Common myeloid progenitor, CD34-positive (primary cell): ENCODE measurements around the gene MSTO1.

Experiments used
- CTCF ChIA-PET: fragments of 350-600 bp; sonication (Branson Sonifier 250); formaldehyde crosslinking; loops from one replicate; lab custom pipeline; 2021; ENCODE audit warnings: antibody characterized with exemption; lab: Charles Lee
- POLR2A ChIA-PET: fragments of 350-600 bp; sonication (Branson Sonifier 250); formaldehyde crosslinking; loops from one replicate; lab custom pipeline; 2021; ENCODE audit warnings: antibody characterized with exemption; lab: Charles Lee
- DNase-seq, 3 donors: peaks; one replicate each; pipeline versions ENCODE4 v3.0.0 to v3.0.0-alpha.2; 2013
- H3K27ac ChIP-seq, 2 experiments: 1 replicate in 1 of 2; 2 replicates in 1 of 2; pipeline ENCODE4 v1.7.0; 2013; ENCODE audit warnings: inconsistent platforms in 2 of 2, low read length in 2 of 2, mild to moderate bottlenecking in 2 of 2, low read depth in 1 of 2, moderate library complexity in 1 of 2; ENCODE audit not compliant: severe bottlenecking in 2 of 2, insufficient read depth in 1 of 2, poor library complexity in 1 of 2
- H3K27me3 ChIP-seq, 5 experiments: replicated peaks in 2 of 5; 1 replicate in 3 of 5; 2 replicates in 2 of 5; pipeline versions ENCODE4 v1.6.1 to v1.7.0; 2013; ENCODE audit warnings: low read length in 4 of 5, mild to moderate bottlenecking in 2 of 5, moderate library complexity in 2 of 5, inconsistent platforms in 1 of 5; ENCODE audit not compliant: insufficient read depth in 5 of 5, control insufficient read depth in 4 of 5
- H3K36me3 ChIP-seq, 4 experiments: 1 replicate in 2 of 4; 2 replicates in 2 of 4; pipeline versions ENCODE4 v1.6.1 to v1.7.0; 2013; ENCODE audit warnings: low read length in 3 of 4, control low read depth in 1 of 4, mild to moderate bottlenecking in 1 of 4; ENCODE audit not compliant: control insufficient read depth in 4 of 4, insufficient read depth in 4 of 4
- H3K4me1 ChIP-seq, 4 experiments: 1 replicate in 3 of 4; 2 replicates in 1 of 4; pipeline versions ENCODE4 v1.6.1 to v1.7.1; 2013; ENCODE audit warnings: low read length in 3 of 4, mild to moderate bottlenecking in 3 of 4, control low read depth in 1 of 4, inconsistent platforms in 1 of 4, moderate library complexity in 1 of 4; ENCODE audit not compliant: control insufficient read depth in 4 of 4, insufficient read depth in 4 of 4; ENCODE audit errors: control extremely low read depth in 1 of 4
- H3K4me3 ChIP-seq, 7 experiments: 1 replicate in 4 of 7; 2 replicates in 3 of 7; pipeline versions ENCODE4 v1.5.1 to v1.7.0; 2013; ENCODE audit warnings: mild to moderate bottlenecking in 7 of 7, low read length in 6 of 7, moderate library complexity in 6 of 7, inconsistent platforms in 2 of 7, low read depth in 2 of 7, control low read depth in 1 of 7; ENCODE audit not compliant: insufficient read depth in 4 of 7, control insufficient read depth in 1 of 7; ENCODE audit errors: extremely low read depth in 1 of 7
- H3K9me3 ChIP-seq, 5 experiments: 1 replicate in 4 of 5; 2 replicates in 1 of 5; pipeline versions ENCODE4 v1.6.1 to v1.7.1; 2013; ENCODE audit warnings: low read length in 4 of 5, mild to moderate bottlenecking in 2 of 5, inconsistent platforms in 1 of 5, low read depth in 1 of 5, moderate library complexity in 1 of 5; ENCODE audit not compliant: control insufficient read depth in 4 of 5, insufficient read depth in 2 of 5; ENCODE audit errors: control extremely low read depth in 1 of 5
- WGBS: methylation state at CpG from one replicate; pipeline ENCODE4 v1.1.5; 2013; ENCODE audit not compliant: insufficient coverage; 5-methylcytosine and 5-hydroxymethylcytosine counted together

MSTO1 gene

GRCh38 chr1:155645034-155645598, 35.1 kb downstream of the MSTO1 start:
- H3K27me3 ChIP-seq: no peaks in the 10 kb centered on the region
- CTCF ChIA-PET: no interaction called here
- DNase-seq: no peak
- peaks cover 0 to 23% (median 10%) of the 10 kb centered on the region in 5 experiments for H3K9me3 ChIP-seq
- H3K27ac ChIP-seq: no peak overlapping the region
- POLR2A ChIA-PET: no interaction called here
- no peaks in the 10 kb centered on the region for H3K36me3 ChIP-seq
- 88% methylated on average over 3 of the region's 4 CpGs for WGBS
- H3K4me1 ChIP-seq: peaks cover 4 to 27% (median 15%) of the 10 kb centered on the region in 4 experiments
- no peak overlapping the region for H3K4me3 ChIP-seq

GRCh38 chr1:155645648-155646047, 35.6 kb downstream of the MSTO1 start:
- Histone ChIP-seq H3K36me3 (no peaks in the 10 kb centered on the region), H3K27ac (peak overlapping the region in 1 of 2 experiments; percentile 50), H3K9me3 (peaks cover 0 to 23% (median 10%) of the 10 kb centered on the region in 5 experiments), H3K27me3 (no peaks in the 10 kb centered on the region), H3K4me1 (peaks cover 4 to 27% (median 15%) of the 10 kb centered on the region in 4 experiments), H3K4me3 (peak overlapping the region in 1 of 7 experiments; percentile 8)
- DNase-seq: no peak
- WGBS: 92% methylated on average over 6 of the region's 6 CpGs
- POLR2A ChIA-PET: interaction anchor here (1.1 kb wide), 1 partner anchor 10 kb away, joined by 3 read pairs; no protein-coding TSS in a partner anchor
- CTCF ChIA-PET: interaction anchor here (1.3 kb wide), 1 partner anchor 8 kb away, joined by 4 read pairs; no protein-coding TSS in a partner anchor

DNA sequence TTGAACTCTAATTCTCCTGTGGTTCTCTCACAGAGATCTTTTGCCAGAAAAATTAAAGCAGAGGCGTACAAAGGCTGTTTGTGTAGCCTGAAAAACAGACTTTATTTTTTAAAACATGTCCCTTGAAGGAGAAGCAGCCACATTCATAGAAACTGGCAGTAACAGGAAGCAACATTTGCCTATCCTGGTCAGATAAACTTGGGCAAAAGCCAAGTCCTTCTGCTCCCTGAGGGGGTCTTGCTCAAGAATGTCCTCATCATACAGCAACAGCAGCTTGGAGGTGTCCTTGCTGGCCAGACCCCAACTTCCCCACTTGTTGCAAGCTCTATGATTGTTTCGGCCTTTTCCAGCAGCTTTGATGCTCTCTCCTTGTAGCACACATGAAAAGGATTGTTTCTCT, 36.3 kb downstream of the MSTO1 start:
- Histone ChIP-seq H3K4me1 (peaks cover 4 to 27% (median 15%) of the 10 kb centered on the region in 4 experiments), H3K27ac (peak overlapping the region in 1 of 2 experiments; percentile 50), H3K36me3 (no peaks in the 10 kb centered on the region), H3K4me3 (peak overlapping the region in 1 of 7 experiments; percentile 5), H3K27me3 (no peaks in the 10 kb centered on the region), H3K9me3 (peaks cover 0 to 22% (median 10%) of the 10 kb centered on the region in 5 experiments)
- ChIA-PET CTCF (interaction anchor here (1.3 to 1.4 kb wide), 2 partner anchors 9 kb away, joined by 4 read pairs; no protein-coding TSS in a partner anchor), POLR2A (interaction anchor here (1.1 kb wide), 1 partner anchor 9 kb away, joined by 3 read pairs; no protein-coding TSS in a partner anchor)
- WGBS: 86% methylated on average over 2 of the region's 2 CpGs
- peak; percentile 12 to 44 (median 42) for DNase-seq

GRCh38 chr1:155648207-155649147, 38.5 kb downstream of the MSTO1 start:
- CTCF ChIA-PET: interaction anchor here (0.7 to 2.1 kb wide), 4 partner anchors 10 to 50 kb away, joined by 3 to 6 read pairs (median 4); no protein-coding TSS in a partner anchor
- POLR2A ChIA-PET: no interaction called here

GRCh38 chr1:155649676-155650075, 39.7 kb downstream of the MSTO1 start:
- POLR2A ChIA-PET: no interaction called here

More at GRCh38 chr1:155648207-155649147, 38.5 kb downstream of the MSTO1 start:
- Histone ChIP-seq H3K4me3 (peak overlapping the region in 1 of 7 experiments; percentile 48), H3K4me1 (peaks cover 4 to 27% (median 15%) of the 10 kb centered on the region in 4 experiments), H3K36me3 (no peaks in the 10 kb centered on the region), H3K27ac (no peak overlapping the region), H3K27me3 (no peaks in the 10 kb centered on the region), H3K9me3 (peaks cover 0 to 7% (median 2%) of the 10 kb centered on the region in 5 experiments)
- DNase-seq: peak; percentile 52 to 67 (median 65)
- 38% methylated on average over 7 of the region's 11 CpGs for WGBS

GRCh38 chr1:155650231-155650757, 40.3 kb downstream of the MSTO1 start:
- 93% methylated on average over 7 of the region's 7 CpGs for WGBS
- Histone ChIP-seq H3K27ac (no peak overlapping the region), H3K9me3 (no peaks in the 10 kb centered on the region), H3K36me3 (no peaks in the 10 kb centered on the region), H3K4me3 (no peak overlapping the region), H3K27me3 (peaks cover 0 to 2% (median 0%) of the 10 kb centered on the region in 5 experiments), H3K4me1 (peaks cover 4 to 24% (median 15%) of the 10 kb centered on the region in 4 experiments)
- ChIA-PET POLR2A (no interaction called here), CTCF (interaction anchor here (0.8 kb wide), 1 partner anchor 12 kb away, joined by 3 read pairs; no protein-coding TSS in a partner anchor)
- no peak for DNase-seq

More at GRCh38 chr1:155649676-155650075, 39.7 kb downstream of the MSTO1 start:
- Histone ChIP-seq H3K4me3 (no peak overlapping the region), H3K27ac (no peak overlapping the region), H3K36me3 (no peaks in the 10 kb centered on the region), H3K9me3 (no peaks in the 10 kb centered on the region), H3K27me3 (peaks cover 0 to 2% (median 0%) of the 10 kb centered on the region in 5 experiments), H3K4me1 (peaks cover 4 to 27% (median 15%) of the 10 kb centered on the region in 4 experiments)
- CTCF ChIA-PET: no interaction called here
- DNase-seq: peak in 2 of 3 donors; percentile 43 to 51
